NT2/D1 (cell line): Measurements from ENCODE around the gene KCNH2.

ENCODE experiments used
- SUZ12 ChIP-seq: IDR thresholded peaks from 2 replicates; pipeline ENCODE4 v1.6.1; 2011; ENCODE audit not compliant: insufficient read length, insufficient read depth; ENCODE audit errors: extremely low read depth
- ZNF274 ChIP-seq: IDR thresholded peaks from 2 replicates; pipeline ENCODE4 v1.6.1; 2011; ENCODE audit warnings: mild to moderate bottlenecking, low read depth, low read length

- TF ChIP-seq SUZ12 (no peak), ZNF274 (no peak)
These were observed 28.1 kb downstream of the KCNH2 start for GRCh38 chr7:150949971-150950491.
